KOPT-K1 (cell line): Measurements from ENCODE around the gene DENND2A.
"Not testable (repeated sequence)": the region's sequence is repeated elsewhere in the genome, so short reads cannot be mapped to it uniquely, and the experiment has no call there.

Source experiments
- H3K27ac ChIP-seq: fragments of 200-600 bp; sonication (generic); 2 replicates; pipeline ENCODE4 v1.5.1; 2016; ENCODE audit warnings: antibody characterized with exemption, mild to moderate bottlenecking, low read depth, low read length; ENCODE audit not compliant: poor library complexity, severe bottlenecking
- H3K36me3 ChIP-seq: fragments of 200-600 bp; sonication (generic); 2 replicates; pipeline ENCODE4 v1.5.1; 2017; ENCODE audit warnings: antibody characterized with exemption, mild to moderate bottlenecking, low read length, moderate library complexity; ENCODE audit not compliant: insufficient read depth
- H3K9me3 ChIP-seq: fragments of 200-600 bp; sonication (generic); 2 replicates; pipeline ENCODE4 v1.5.1; 2017; ENCODE audit warnings: antibody characterized with exemption, low read length, mild to moderate bottlenecking; ENCODE audit not compliant: insufficient read depth, poor library complexity, severe bottlenecking

DENND2A gene

GRCh38 chr7:140619915-140620510 is 20.6 kb downstream of the DENND2A start:
- H3K36me3 ChIP-seq, H3K27ac ChIP-seq, H3K9me3 ChIP-seq: not testable (repeated sequence)

GRCh38 chr7:140619176-140619575 is 21.4 kb downstream of the DENND2A start:
- Histone ChIP-seq H3K36me3 (no peaks in the 10 kb centered on the region), H3K9me3 (no peaks in the 10 kb centered on the region), H3K27ac (no peak overlapping the region)

GRCh38 chr7:140618306-140618705 is 22.3 kb downstream of the DENND2A start:
- H3K36me3 ChIP-seq = no peaks in the 10 kb centered on the region
- H3K27ac ChIP-seq = no peak overlapping the region
- no peaks in the 10 kb centered on the region for H3K9me3 ChIP-seq

GRCh38 chr7:140617081-140617480 is 23.5 kb downstream of the DENND2A start:
- Histone ChIP-seq H3K36me3 (no peaks in the 10 kb centered on the region), H3K27ac (no peak overlapping the region), H3K9me3 (no peaks in the 10 kb centered on the region)

GRCh38 chr7:140616328-140616727 is 24.3 kb downstream of the DENND2A start:
- H3K27ac ChIP-seq = no peak overlapping the region
- no peaks in the 10 kb centered on the region for H3K9me3 ChIP-seq
- H3K36me3 ChIP-seq = no peaks in the 10 kb centered on the region

- Histone ChIP-seq H3K36me3 (no peaks in the 10 kb centered on the region), H3K9me3 (no peaks in the 10 kb centered on the region), H3K27ac (no peak overlapping the region)
Observed at GRCh38 chr7:140611641-140612040, 29.0 kb downstream of the DENND2A start.

GRCh38 chr7:140610204-140611165 is 30.1 kb downstream of the DENND2A start:
- Histone ChIP-seq H3K27ac (no peak overlapping the region), H3K9me3 (no peaks in the 10 kb centered on the region), H3K36me3 (no peaks in the 10 kb centered on the region)

GRCh38 chr7:140609646-140610045 is 31.0 kb downstream of the DENND2A start:
- no peaks in the 10 kb centered on the region for H3K36me3 ChIP-seq
- H3K27ac ChIP-seq = no peak overlapping the region
- H3K9me3 ChIP-seq = no peaks in the 10 kb centered on the region

- H3K27ac ChIP-seq = no peak overlapping the region
- no peaks in the 10 kb centered on the region for H3K9me3 ChIP-seq
- no peaks in the 10 kb centered on the region for H3K36me3 ChIP-seq
Observed at GRCh38 chr7:140607441-140607989, 33.1 kb downstream of the DENND2A start.

GRCh38 chr7:140605337-140605736 is 35.3 kb downstream of the DENND2A start:
- no peaks in the 10 kb centered on the region for H3K36me3 ChIP-seq
- no peaks in the 10 kb centered on the region for H3K9me3 ChIP-seq
- H3K27ac ChIP-seq = no peak overlapping the region

GRCh38 chr7:140604760-140605159 is 35.9 kb downstream of the DENND2A start:
- no peaks in the 10 kb centered on the region for H3K9me3 ChIP-seq
- H3K27ac ChIP-seq = no peak overlapping the region
- H3K36me3 ChIP-seq = no peaks in the 10 kb centered on the region

GRCh38 chr7:140604076-140604475 is 36.5 kb downstream of the DENND2A start:
- H3K9me3 ChIP-seq = no peaks in the 10 kb centered on the region
- no peaks in the 10 kb centered on the region for H3K36me3 ChIP-seq
- no peak overlapping the region for H3K27ac ChIP-seq

- H3K27ac ChIP-seq = no peak overlapping the region
- no peaks in the 10 kb centered on the region for H3K9me3 ChIP-seq
- H3K36me3 ChIP-seq = no peaks in the 10 kb centered on the region
Observed at GRCh38 chr7:140601566-140602174, 38.9 kb downstream of the DENND2A start.

- Histone ChIP-seq H3K36me3 (no peaks in the 10 kb centered on the region), H3K9me3 (no peaks in the 10 kb centered on the region), H3K27ac (no peak overlapping the region)
Observed at GRCh38 chr7:140600341-140600740, 40.3 kb downstream of the DENND2A start.

- Histone ChIP-seq H3K36me3 (no peaks in the 10 kb centered on the region), H3K27ac (no peak overlapping the region), H3K9me3 (no peaks in the 10 kb centered on the region)
Observed at GRCh38 chr7:140597428-140597949, 43.1 kb downstream of the DENND2A start.
